CD4-positive, alpha-beta T cell (primary cell): ENCODE data around the gene SLC4A1. TPM values are rescaled to one million over a fixed set of nuclear protein-coding genes. Genes with fewer than 3 reads are reported as not detected.

Source experiments
- ATAC-seq: fragments of 200-7000 bp; cut with Tn5 transposase; one replicate; pipeline ENCODE4 v1.10.0; 2022; ENCODE audit warnings: mild to moderate bottlenecking; ENCODE audit not compliant: poor library complexity
- CTCF ChIA-PET: fragments of 350-600 bp; sonication (Branson Sonifier 250); formaldehyde crosslinking; loops from one replicate; lab custom pipeline; 2021; ENCODE audit warnings: antibody characterized with exemption, inconsistent platforms; lab: Charles Lee
- POLR2A ChIA-PET: fragments of 350-600 bp; sonication (Branson Sonifier 250); formaldehyde crosslinking; loops from one replicate; lab custom pipeline; 2021; ENCODE audit warnings: antibody characterized with exemption, inconsistent platforms; lab: Charles Lee
- DNase-seq, 14 experiments: peaks; one replicate each; pipeline ENCODE4 v3.0.0-alpha.2; 2013 to 2020; ENCODE audit warnings: mixed read lengths in 2 of 14
- H3K27ac ChIP-seq, 2 donors: one replicate each; pipeline versions ENCODE4 v1.5.1 to v1.7.0; 2013; ENCODE audit warnings: low read length in 2 of 2, low read depth in 1 of 2, mild to moderate bottlenecking in 1 of 2
- H3K27me3 ChIP-seq, 2 experiments: 1 replicate in 1 of 2; 2 replicates in 1 of 2; pipeline versions ENCODE4 v1.6.1 to v1.7.0; 2013; ENCODE audit warnings: low read length in 2 of 2, control low read depth in 1 of 2, mild to moderate bottlenecking in 1 of 2, moderate library complexity in 1 of 2; ENCODE audit not compliant: insufficient read depth in 2 of 2, control insufficient read depth in 1 of 2
- H3K36me3 ChIP-seq: one replicate; pipeline ENCODE4 v1.6.1; 2013; ENCODE audit warnings: low read length, control low read depth; ENCODE audit not compliant: insufficient read depth
- H3K4me1 ChIP-seq: one replicate; pipeline ENCODE4 v1.6.1; 2013; ENCODE audit warnings: low read length, control low read depth; ENCODE audit not compliant: insufficient read depth
- H3K4me3 ChIP-seq: one replicate; pipeline ENCODE4 v1.5.1; 2013; ENCODE audit warnings: mild to moderate bottlenecking, low read length, moderate library complexity
- H3K9me3 ChIP-seq, 2 experiments: 1 replicate in 1 of 2; 2 replicates in 1 of 2; pipeline versions ENCODE4 v1.6.1 to v1.7.0; 2013; ENCODE audit warnings: low read length in 2 of 2, mild to moderate bottlenecking in 2 of 2, control low read depth in 1 of 2, moderate library complexity in 1 of 2; ENCODE audit not compliant: control insufficient read depth in 1 of 2, insufficient read depth in 1 of 2
- H3K27ac Mint-ChIP-seq: one replicate; pipeline ENCODE4 v1.8.0; 2020; ENCODE audit warnings: mixed read lengths
- H3K27me3 Mint-ChIP-seq: one replicate; pipeline ENCODE4 v1.8.0; 2021; ENCODE audit warnings: mixed read lengths
- H3K36me3 Mint-ChIP-seq: one replicate; pipeline ENCODE4 v1.8.0; 2021; ENCODE audit warnings: low read depth, mixed read lengths
- H3K4me1 Mint-ChIP-seq: one replicate; pipeline ENCODE4 v1.8.0; 2021; ENCODE audit warnings: low read depth, mixed read lengths
- H3K4me3 Mint-ChIP-seq: one replicate; pipeline ENCODE4 v1.8.0; 2020; ENCODE audit warnings: mild to moderate bottlenecking, mixed read lengths
- H3K9me3 Mint-ChIP-seq: one replicate; pipeline ENCODE4 v1.8.0; 2020; ENCODE audit warnings: mixed read lengths
- CTCF ChIP-seq: fragments of 200-600 bp; IDR thresholded peaks from one replicate; pipeline ENCODE4 v1.8.0; 2022; ENCODE audit warnings: antibody characterized with exemption, mild to moderate bottlenecking
- intact Hi-C, 2 experiments: fragments of 100-400 bp; cut with DNase I in 1 of 2; cut with micrococcal nuclease in 1 of 2; formaldehyde crosslinking; loops; one replicate each; pipeline versions ENCODE4 v1.15.1 to v1.9.0; 2023 to 2025; cut with DNase I, micrococcal nuclease
- total RNA-seq, 174 experiments: library from RNA in 2 of 174; stranded (reverse) in 2 of 174; gene quantifications; one replicate each; pipeline ENCODE4 v1.2.3 and lab custom pipeline; 2021 to 2026

The SLC4A1 gene
- total RNA-seq, 2 experiments from 2014 or later, result not detected

GRCh38 chr17:44258811-44259351 is 9.1 kb downstream of the SLC4A1 start:
- TF ChIP-seq CTCF, result no peak
- Histone ChIP-seq H3K27ac (no peak overlapping the region), H3K36me3 (no peaks in the 10 kb centered on the region), H3K9me3 (no peaks in the 10 kb centered on the region), H3K4me1 (no peaks in the 10 kb centered on the region), H3K27me3 (no peaks in the 10 kb centered on the region), H3K4me3 (no peak overlapping the region)
- no peak overlapping the region for H3K27ac Mint-ChIP-seq
- POLR2A ChIA-PET, result interaction anchor here (1.3 kb wide), 1 partner anchor 68 kb away, joined by 4 read pairs; no protein-coding TSS in a partner anchor
- ATAC-seq, result no peak
- H3K4me1 Mint-ChIP-seq, result no peaks in the 10 kb centered on the region
- H3K4me3 Mint-ChIP-seq, result no peak overlapping the region
- CTCF ChIA-PET, result no interaction called here
- no peak for DNase-seq
- intact Hi-C loops, result no loop called here
- no peaks in the 10 kb centered on the region for H3K27me3 Mint-ChIP-seq
- no peaks in the 10 kb centered on the region for H3K36me3 Mint-ChIP-seq
- H3K9me3 Mint-ChIP-seq, result no peaks in the 10 kb centered on the region

- H3K4me1 ChIP-seq, result no peaks in the 10 kb centered on the region
- no peaks in the 10 kb centered on the region for H3K9me3 ChIP-seq
- intact Hi-C loops, result no loop called here
- no peak for DNase-seq
- Mint-ChIP-seq H3K9me3 (no peaks in the 10 kb centered on the region), H3K4me1 (no peaks in the 10 kb centered on the region), H3K27me3 (no peaks in the 10 kb centered on the region), H3K27ac (no peak overlapping the region), H3K4me3 (no peak overlapping the region), H3K36me3 (no peaks in the 10 kb centered on the region)
- H3K36me3 ChIP-seq, result no peaks in the 10 kb centered on the region
- no peak overlapping the region for H3K4me3 ChIP-seq
- H3K27me3 ChIP-seq, result no peaks in the 10 kb centered on the region
- H3K27ac ChIP-seq, result no peak overlapping the region
- ChIA-PET POLR2A (interaction anchor here (1.3 kb wide), 1 partner anchor 69 kb away, joined by 4 read pairs; no protein-coding TSS in a partner anchor), CTCF (no interaction called here)
- ATAC-seq, result no peak
- no peak for TF ChIP-seq CTCF
Measured at GRCh38 chr17:44257815-44258760, 9.8 kb downstream of the SLC4A1 start.

- Histone ChIP-seq H3K36me3 (no peaks in the 10 kb centered on the region), H3K27ac (no peak overlapping the region), H3K4me1 (no peaks in the 10 kb centered on the region), H3K9me3 (no peaks in the 10 kb centered on the region), H3K27me3 (no peaks in the 10 kb centered on the region), H3K4me3 (no peak overlapping the region)
- intact Hi-C loops, result no loop called here
- ATAC-seq (no peak), DNase-seq (no peak)
- H3K4me3 Mint-ChIP-seq, result no peak overlapping the region
- no peaks in the 10 kb centered on the region for H3K27me3 Mint-ChIP-seq
- no peaks in the 10 kb centered on the region for H3K4me1 Mint-ChIP-seq
- CTCF ChIA-PET, result no interaction called here
- no peaks in the 10 kb centered on the region for H3K36me3 Mint-ChIP-seq
- no peak overlapping the region for H3K27ac Mint-ChIP-seq
- TF ChIP-seq CTCF, result no peak
- POLR2A ChIA-PET, result no interaction called here
- H3K9me3 Mint-ChIP-seq, result no peaks in the 10 kb centered on the region
Measured at GRCh38 chr17:44256671-44257070, 11.3 kb downstream of the SLC4A1 start.
